Chondrocyte (in vitro differentiated cells): ENCODE measurements around the gene WBP2NL. TPM values are rescaled to one million over a fixed set of nuclear protein-coding genes. Genes with fewer than 3 reads are reported as not detected.

Source experiments
- DNase-seq: peaks from one replicate; pipeline ENCODE4 v3.0.0; 2021; ENCODE audit warnings: mixed read lengths, low spot score
- H3K27ac Mint-ChIP-seq: one replicate; pipeline ENCODE4 v1.8.0; 2021; ENCODE audit warnings: mild to moderate bottlenecking, moderate library complexity, mixed read lengths; ENCODE audit not compliant: unreplicated experiment
- H3K27me3 Mint-ChIP-seq: 2 replicates; pipeline ENCODE4 v1.8.0; 2021; ENCODE audit warnings: low read depth, mixed read lengths
- H3K36me3 Mint-ChIP-seq: 2 replicates; pipeline ENCODE4 v1.8.0; 2021; ENCODE audit warnings: low read depth, mixed read lengths
- H3K4me1 Mint-ChIP-seq: 2 replicates; pipeline ENCODE4 v1.8.0; 2021; ENCODE audit warnings: low read depth, mild to moderate bottlenecking, mixed read lengths
- H3K4me3 Mint-ChIP-seq: one replicate; pipeline ENCODE4 v1.8.0; 2021; ENCODE audit warnings: mild to moderate bottlenecking, moderate library complexity, mixed read lengths; ENCODE audit not compliant: unreplicated experiment
- H3K9me3 Mint-ChIP-seq: 2 replicates; pipeline ENCODE4 v1.8.0; 2021; ENCODE audit warnings: low read depth, mixed read lengths
- CTCF ChIP-seq: fragments of 200-600 bp; sonication (generic); IDR thresholded peaks from 2 replicates; pipeline ENCODE4 v1.5.0; 2021; ENCODE audit warnings: antibody characterized with exemption, mild to moderate bottlenecking, moderate library complexity
- total RNA-seq: library from RNA; stranded (reverse); gene quantifications from 3 replicates; pipeline ENCODE4 v1.2.1, GENCODE V29; 2021

WBP2NL gene
- total RNA-seq, 1 donor from 2014 or later: not detected

GRCh38 chr22:42076764-42077485, 78.3 kb downstream of the WBP2NL start:
- H3K27ac Mint-ChIP-seq: no peak overlapping the region
- no peak for DNase-seq
- H3K27me3 Mint-ChIP-seq: no peaks in the 10 kb centered on the region
- peaks cover 3% of the 10 kb centered on the region for H3K36me3 Mint-ChIP-seq
- H3K9me3 Mint-ChIP-seq: no peaks in the 10 kb centered on the region
- H3K4me1 Mint-ChIP-seq: peaks cover 19% of the 10 kb centered on the region
- H3K4me3 Mint-ChIP-seq: no peak overlapping the region
- no peak for TF ChIP-seq CTCF

DNA sequence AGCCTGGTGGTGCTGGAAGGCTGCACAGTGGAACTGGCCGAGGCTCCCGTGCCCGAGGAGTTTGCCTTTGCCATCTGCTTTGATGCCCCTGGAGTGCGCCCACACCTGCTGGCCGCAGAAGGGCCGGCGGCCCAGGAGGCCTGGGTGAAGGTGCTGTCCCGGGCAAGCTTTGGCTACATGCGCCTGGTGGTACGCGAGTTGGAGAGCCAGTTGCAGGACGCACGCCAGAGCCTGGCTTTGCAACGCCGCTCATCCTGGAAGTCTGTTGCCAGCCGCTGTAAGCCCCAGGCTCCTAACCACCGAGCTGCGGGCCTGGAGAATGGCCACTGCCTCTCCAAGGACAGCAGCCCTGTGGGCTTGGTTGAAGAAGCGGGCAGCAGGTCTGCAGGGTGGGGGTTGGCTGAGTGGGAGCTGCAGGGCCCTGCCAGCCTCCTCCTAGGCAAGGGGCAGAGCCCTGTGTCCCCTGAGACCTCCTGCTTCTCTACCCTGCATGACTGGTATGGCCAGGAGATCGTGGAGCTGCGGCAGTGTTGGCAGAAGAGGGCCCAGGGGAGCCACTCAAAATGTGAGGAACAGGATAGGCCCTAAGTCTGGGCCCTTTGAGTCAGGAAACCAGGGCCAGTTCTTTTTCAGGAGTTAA, 79.0 kb downstream of the WBP2NL start:
- TF ChIP-seq CTCF: no peak
- Mint-ChIP-seq H3K27me3 (no peaks in the 10 kb centered on the region), H3K36me3 (peaks cover 6% of the 10 kb centered on the region), H3K27ac (no peak overlapping the region), H3K9me3 (no peaks in the 10 kb centered on the region), H3K4me3 (no peak overlapping the region), H3K4me1 (peaks cover 22% of the 10 kb centered on the region)
- no peak for DNase-seq

Other genes with a start within 250 kb of the WBP2NL start
- gene CCDC134, start 198.1 kb upstream of the WBP2NL start, total RNA-seq: 6.6 to 10.1 TPM (median 7.0 TPM) in 3 replicates
- gene SREBF2, start 165.7 kb upstream of the WBP2NL start, total RNA-seq: 91.3 to 106 TPM (median 100 TPM) in 3 replicates
- gene SHISA8, start 83.7 kb upstream of the WBP2NL start, total RNA-seq: not detected in 3 replicates
- 0.07 to 0.56 TPM (median 0.21 TPM) in 3 replicates for gene TNFRSF13C, start 72.0 kb upstream of the WBP2NL start, total RNA-seq
- 3.3 to 9.3 TPM (median 3.3 TPM) in 3 replicates for gene CENPM, start 51.6 kb upstream of the WBP2NL start, total RNA-seq
- 0.87 to 0.92 TPM (median 0.92 TPM) in 3 replicates for gene SEPTIN3, start 29.3 kb upstream of the WBP2NL start, total RNA-seq
- gene NAGA, start 72.0 kb downstream of the WBP2NL start, total RNA-seq: 17.1 to 20.2 TPM (median 18.9 TPM) in 3 replicates
- 1.4 to 2.2 TPM in 2 of 3 replicates, not detected in the other for gene PHETA2, start 75.5 kb downstream of the WBP2NL start, total RNA-seq
- gene SMDT1, start 80.9 kb downstream of the WBP2NL start, total RNA-seq: 54.1 to 56.1 TPM (median 55.0 TPM) in 3 replicates
- 62.2 to 70.7 TPM (median 66.3 TPM) in 3 replicates for gene NDUFA6, start 92.0 kb downstream of the WBP2NL start, total RNA-seq
- 0.75 to 1.7 TPM (median 0.95 TPM) in 3 replicates for gene CYP2D6, start 132.0 kb downstream of the WBP2NL start, total RNA-seq